GDM1 (cell line): ENCODE results near the gene AHSG.
A peak's percentile ranks its signal among the peaks of the same experiment; 100 is the strongest.
"Not testable (repeated sequence)": the region's sequence is repeated elsewhere in the genome, so short reads cannot be mapped to it uniquely, and the experiment has no call there.

Experiments
- DNase-seq: peaks from one replicate; lab custom pipeline; 2025; lab: John Stamatoyannopoulos, UW

Gene AHSG

GRCh38 chr3:186617036-186617946 lies 4.4 kb downstream of the AHSG start:
- peak; percentile 79 for DNase-seq

DNA sequence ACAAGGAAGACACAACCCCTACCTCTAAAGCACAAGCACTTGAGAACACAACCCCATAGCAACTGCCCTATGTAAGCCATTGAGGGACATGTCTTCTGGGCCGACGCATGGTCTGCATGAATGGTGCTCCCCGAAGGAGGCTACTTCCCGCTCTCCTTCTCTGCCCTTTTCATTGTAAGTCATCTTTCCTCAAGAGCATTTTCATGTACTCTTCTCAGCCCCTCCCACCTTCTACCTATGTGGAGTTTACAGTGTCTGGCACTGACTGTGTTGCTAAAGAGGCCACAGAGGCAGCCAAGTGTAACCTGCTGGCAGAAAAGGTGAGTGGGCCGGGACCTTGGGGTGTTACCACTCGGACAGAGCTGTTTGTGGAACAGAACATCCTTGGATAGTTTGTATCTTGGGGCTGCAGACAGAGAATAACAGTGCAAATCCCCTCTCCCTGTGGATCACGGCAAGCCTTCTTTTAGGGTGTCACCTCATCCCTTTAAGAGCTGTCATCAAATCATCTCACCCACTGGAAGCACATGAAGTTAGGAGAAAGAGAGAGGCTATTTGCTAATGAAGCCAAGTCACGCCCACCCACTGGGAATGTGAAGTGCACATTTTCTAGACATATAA lies 5.6 kb downstream of the AHSG start:
- DNase-seq, result no peak

- no peak for DNase-seq
Measured at GRCh38 chr3:186619787-186620212, 6.9 kb downstream of the AHSG start.

- DNase-seq, result no peak
Measured at GRCh38 chr3:186620213-186621092, 7.6 kb downstream of the AHSG start.

DNA sequence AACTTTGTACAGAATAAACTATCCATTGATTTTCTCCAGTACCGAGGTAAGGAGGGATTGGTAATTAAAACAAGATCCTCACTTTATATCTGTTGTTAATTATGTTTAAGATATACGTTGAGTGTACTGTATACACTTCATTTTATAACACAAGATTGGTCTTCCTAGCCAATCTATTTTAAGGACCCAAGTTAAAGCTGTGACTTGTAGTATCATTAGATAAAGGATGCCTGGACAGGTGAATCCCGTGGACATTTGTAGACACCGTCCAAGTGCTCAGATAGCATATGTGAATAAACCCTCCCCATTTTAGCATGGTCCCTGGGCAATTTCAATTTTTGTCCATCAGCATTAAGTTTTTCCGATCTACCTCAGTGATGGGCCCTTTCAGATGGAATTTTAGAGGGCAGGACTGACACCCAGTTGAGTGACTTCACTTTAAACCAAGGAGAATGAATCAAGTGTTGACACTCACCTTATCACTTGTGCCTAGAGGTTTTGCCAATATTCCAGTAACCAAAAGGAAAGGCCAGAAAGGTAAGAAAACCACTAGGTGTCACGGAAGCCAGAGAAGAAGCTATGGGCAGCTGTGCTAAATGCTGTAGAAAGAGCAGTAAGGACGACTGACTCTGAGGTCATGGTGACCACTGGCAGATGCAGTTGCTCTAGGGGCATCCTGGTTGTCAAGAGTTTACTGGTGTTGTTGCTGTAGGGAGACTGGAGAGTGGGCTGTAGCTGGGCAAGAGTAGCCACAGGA lies 9.2 kb downstream of the AHSG start:
- no peak for DNase-seq

DNA sequence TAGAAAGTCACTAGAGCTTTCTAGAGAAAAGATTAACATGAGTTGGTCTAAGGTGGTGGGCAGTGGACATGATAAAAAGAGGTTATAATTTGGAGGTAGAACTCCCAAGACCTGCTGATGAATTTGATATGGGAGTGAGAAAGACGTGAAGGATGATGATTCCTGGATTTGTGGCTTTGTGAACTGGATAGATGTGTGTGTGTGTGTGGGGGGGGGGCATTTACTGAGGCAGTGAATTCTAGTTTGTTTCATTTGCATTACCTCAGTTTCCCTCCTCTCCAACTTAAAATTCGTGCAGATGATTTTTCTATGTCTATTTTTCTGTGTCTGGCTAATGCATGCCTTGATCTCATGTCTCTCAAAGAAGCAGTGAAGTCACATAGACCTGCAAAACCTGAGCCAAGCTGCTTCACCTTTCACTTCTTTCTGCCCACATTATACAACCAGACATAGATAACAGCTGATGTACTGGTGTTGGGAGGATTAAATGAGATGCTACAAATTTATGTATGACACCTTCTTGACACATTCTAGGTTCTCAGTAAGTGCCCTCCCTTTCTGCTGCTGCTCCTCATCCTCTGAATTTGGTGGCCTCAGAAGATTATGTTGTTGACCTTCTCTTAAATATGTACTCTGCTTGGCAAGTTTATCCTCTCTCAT lies 9.9 kb downstream of the AHSG start:
- DNase-seq, result no peak

DNA sequence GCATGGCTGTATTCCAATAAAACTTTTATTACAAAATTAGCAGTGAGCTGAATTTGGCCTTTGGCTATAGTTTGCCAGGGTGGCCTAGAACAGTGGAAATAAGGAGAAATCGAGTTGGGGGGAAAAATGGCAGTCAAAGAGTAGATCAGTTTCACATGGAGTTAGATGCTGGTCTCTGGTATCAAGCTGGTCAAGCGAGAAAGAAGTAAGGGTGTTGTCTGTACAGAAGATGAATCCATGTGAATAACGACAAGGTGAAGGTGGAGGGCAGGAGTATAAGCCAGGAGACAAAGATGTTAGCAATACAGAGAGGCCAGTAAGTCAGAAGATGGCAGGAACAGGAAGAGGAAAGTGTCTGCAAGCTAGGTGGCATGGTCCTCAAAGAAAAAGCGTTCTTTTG lies 11.7 kb downstream of the AHSG start:
- no peak for DNase-seq

- DNase-seq, result no peak
Measured at GRCh38 chr3:186625600-186626042, 12.8 kb downstream of the AHSG start.

DNA sequence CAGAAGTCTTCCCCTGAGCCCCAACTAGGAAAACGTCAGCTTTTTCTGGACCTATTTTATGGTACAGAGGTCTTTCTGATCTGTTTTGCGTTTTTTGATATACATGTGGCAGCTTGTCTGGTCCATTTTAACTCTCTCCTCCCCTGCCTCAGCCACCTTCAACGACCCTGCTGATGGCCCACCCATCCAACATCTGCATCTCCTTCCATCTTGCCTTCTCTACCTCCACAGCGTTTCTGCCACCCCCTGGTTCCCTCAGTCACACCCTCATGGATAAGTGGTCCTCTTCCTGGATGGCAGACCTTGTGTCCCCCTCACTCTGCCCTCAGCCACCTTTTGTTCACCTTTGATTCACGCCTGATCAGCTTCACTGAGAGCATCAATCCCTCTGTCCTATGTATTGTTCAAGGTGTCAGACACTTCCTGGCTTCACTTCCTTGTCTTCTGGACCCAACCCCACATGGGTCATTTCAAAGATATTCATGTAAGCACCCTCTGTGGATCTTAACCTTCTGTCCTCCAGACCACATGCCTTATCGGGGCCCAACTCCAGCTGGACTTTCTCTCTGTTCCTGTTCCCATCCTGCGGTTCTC lies 13.5 kb downstream of the AHSG start:
- DNase-seq, result no peak

DNA sequence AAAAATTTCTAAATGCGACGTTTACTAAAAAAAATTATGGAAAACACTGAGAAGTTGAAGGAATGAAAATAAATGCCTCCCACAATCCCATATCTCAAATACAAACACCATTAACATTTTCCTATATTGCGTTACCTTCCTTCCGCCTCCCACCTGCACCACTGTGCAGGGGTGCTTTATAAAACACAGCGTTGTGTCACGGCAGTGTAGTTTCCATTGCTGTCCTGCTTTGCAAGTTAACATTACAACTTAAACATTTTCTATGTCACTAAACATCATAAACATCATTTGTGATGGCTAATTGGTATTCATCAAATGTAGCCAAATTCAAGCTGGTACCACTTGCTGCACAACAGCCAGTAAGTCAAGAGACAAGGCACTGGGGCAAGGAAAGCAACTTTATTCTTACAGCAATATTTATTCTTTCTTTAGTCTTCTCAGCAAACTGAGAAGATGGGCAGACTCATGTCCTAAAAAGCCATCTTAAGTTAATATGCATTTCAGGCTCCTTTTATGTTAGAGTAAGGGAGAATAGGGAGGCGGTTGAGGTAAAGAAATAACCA lies 15.1 kb downstream of the AHSG start:
- no peak for DNase-seq

- DNase-seq, result no peak
Measured at GRCh38 chr3:186628756-186629155, 15.9 kb downstream of the AHSG start.

DNA sequence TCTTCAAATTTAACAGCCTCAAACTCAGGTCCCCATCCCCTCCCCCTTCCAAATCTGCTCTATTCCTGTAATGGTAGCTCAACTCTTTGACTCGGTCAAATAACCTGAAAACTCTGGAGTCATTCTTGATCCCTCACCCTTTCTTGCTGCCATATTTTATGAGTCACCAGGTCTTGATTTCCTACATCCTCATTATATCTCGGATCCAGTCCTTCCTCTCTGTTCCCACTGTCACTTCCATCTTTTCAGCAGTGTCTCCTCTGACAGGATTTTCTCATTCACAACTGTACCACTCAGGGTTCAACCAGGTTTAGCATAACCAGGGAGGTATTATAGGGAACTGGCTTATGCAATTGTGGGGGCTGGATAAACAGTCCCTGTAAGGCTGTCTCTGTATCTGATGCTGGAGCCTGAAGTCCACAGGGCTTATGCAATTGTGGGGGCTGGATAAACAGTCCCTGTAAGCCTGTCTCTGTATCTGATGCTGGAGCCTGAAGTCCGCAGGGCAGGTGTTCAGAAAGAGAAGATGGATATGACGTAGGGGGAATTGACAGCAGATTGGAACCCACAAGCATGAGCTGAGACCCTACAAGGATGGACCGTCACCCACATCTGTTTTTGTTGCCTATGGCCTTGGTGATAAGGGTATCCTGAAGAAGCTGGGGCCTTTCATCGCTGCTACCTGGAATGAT lies 18.2 kb downstream of the AHSG start:
- DNase-seq, result no peak

GRCh38 chr3:186633481-186633880 lies 20.6 kb downstream of the AHSG start:
- no peak for DNase-seq

- DNase-seq, result not testable (repeated sequence)
Measured at GRCh38 chr3:186634207-186634606, 21.3 kb downstream of the AHSG start.

- DNase-seq, result no peak
Measured at GRCh38 chr3:186635532-186635931, 22.7 kb downstream of the AHSG start.

GRCh38 chr3:186636536-186636935 lies 23.7 kb downstream of the AHSG start:
- no peak for DNase-seq

- DNase-seq, result no peak
Measured at GRCh38 chr3:186637686-186638085, 24.8 kb downstream of the AHSG start.

DNA sequence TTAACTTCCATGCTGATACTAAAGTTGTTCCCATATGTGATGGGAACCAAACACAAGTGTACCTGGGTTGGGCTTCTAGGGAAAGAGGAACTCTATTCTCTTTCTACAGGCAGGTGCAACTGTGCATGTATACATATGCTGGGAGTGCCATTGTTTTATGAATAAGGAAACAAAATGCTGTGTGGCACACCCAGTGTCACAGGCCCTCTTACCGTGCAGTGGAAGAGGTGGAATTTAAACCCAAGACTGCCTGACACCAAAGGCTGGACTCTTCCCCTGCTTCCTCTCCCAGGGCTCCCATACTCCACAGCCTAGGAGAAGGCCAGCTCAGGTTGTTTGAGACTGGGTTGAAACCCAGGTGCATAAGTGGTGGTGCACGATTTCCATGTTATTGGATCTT lies 25.4 kb downstream of the AHSG start:
- DNase-seq, result no peak

- no peak for DNase-seq
Measured at GRCh38 chr3:186639778-186640472, 27.1 kb downstream of the AHSG start, which contains the start of gene FETUB. TSS of gene FETUB (plus strand) at chr3:186640399. CDS start at chr3:186640461, 62 bp downstream.
